Measurements from ENCODE around the gene MC4R.

MC4R gene

GRCh38 chr18:60322591-60322990, 50.0 kb downstream of the MC4R start:
- Histone ChIP-seq H3K4me1 (ENCODE audit: control insufficient read depth, insufficient read depth, low read length) (no peaks in the 10 kb centered on the region), H3K27me3 (ENCODE audit: control insufficient read depth, insufficient read depth, low read length) (no peaks in the 10 kb centered on the region), H3K36me3 (ENCODE audit: insufficient read depth, low read length) (no peaks in the 10 kb centered on the region), H3K9me3 (replicated peaks; ENCODE audit: low read length) (no peaks in the 10 kb centered on the region), H3K4me2 (ENCODE audit: low read length) (no peak overlapping the region), H3K4me3 (ENCODE audit: low read length) (no peak overlapping the region), H3K9ac (ENCODE audit: low read depth, low read length) (no peak overlapping the region)
